ENCODE data around the gene MGAT3. TPM values are rescaled to one million over a fixed set of nuclear protein-coding genes. Genes with fewer than 3 reads are reported as not detected.
A peak's percentile ranks its signal among the peaks of the same experiment; 100 is the strongest.

Gene MGAT3
- total RNA-seq, 1 experiment from 2014 or later: 0.57 TPM

GRCh38 chr22:39444937-39445465 lies 11.8 kb upstream of the MGAT3 start:
- BruUV-seq (replicated peaks): no TSS peak
- ChIA-PET POLR2A (no interaction called here), CTCF (no interaction called here)
- H3K27me3 ChIP-seq (ENCODE audit: control insufficient read depth, insufficient read depth, low read length): no peaks in the 10 kb centered on the region
- no peaks in the 10 kb centered on the region for H3K4me1 ChIP-seq (ENCODE audit: control insufficient read depth, insufficient read depth, low read length)
- no peaks in the 10 kb centered on the region for H3K36me3 ChIP-seq (ENCODE audit: control insufficient read depth, insufficient read depth, low read length)
- no peaks in the 10 kb centered on the region for H3K9me3 ChIP-seq (ENCODE audit: control insufficient read depth, insufficient read depth, low read depth, low read length)
- in situ Hi-C loops (cut with HindIII; ENCODE audit: low pct_unique_long_range_greater_than_20kb, low sequenced_read_pairs): no loop called here
- DNase-seq (ENCODE audit: low read depth, low spot score) (no peak), ATAC-seq (0 out of 2 replicates have a peak, but pooled peaks have one; percentile 32)
- intact Hi-C loops (cut with micrococcal nuclease; ENCODE audit: unreplicated experiment): no loop called here
- no peak overlapping the region for H3K4me3 ChIP-seq (ENCODE audit: low read depth in 2 of 2, low read length in 2 of 2)
- no peak overlapping the region for H3K27ac ChIP-seq (ENCODE audit: low read length)
- TF ChIP-seq REST (IDR thresholded peaks at IDR 0.05; ENCODE audit: insufficient read depth in 1 of 2, low read depth in 2 of 2, low read length in 1 of 2) (no peak), CTCF (IDR thresholded peaks at IDR 0.05) (no peak), TCF7L2 (IDR thresholded peaks at IDR 0.05; ENCODE audit: low read depth, low read length) (no peak), SIN3A (IDR thresholded peaks at IDR 0.05; ENCODE audit: borderline replicate concordance, insufficient read depth, low read depth, low read length) (no peak), POLR2AphosphoS5 (IDR thresholded peaks at IDR 0.05; ENCODE audit: low read depth, low read length) (no peak)

- intact Hi-C loops (cut with micrococcal nuclease; ENCODE audit: unreplicated experiment): no loop called here
- Histone ChIP-seq H3K4me1 (ENCODE audit: control insufficient read depth, insufficient read depth, low read length) (no peaks in the 10 kb centered on the region), H3K9me3 (ENCODE audit: control insufficient read depth, insufficient read depth, low read depth, low read length) (no peaks in the 10 kb centered on the region), H3K4me3 (ENCODE audit: low read depth in 2 of 2, low read length in 2 of 2) (no peak overlapping the region), H3K36me3 (ENCODE audit: control insufficient read depth, insufficient read depth, low read length) (no peaks in the 10 kb centered on the region), H3K27me3 (ENCODE audit: control insufficient read depth, insufficient read depth, low read length) (no peaks in the 10 kb centered on the region), H3K27ac (ENCODE audit: low read length) (no peak overlapping the region)
- no peak for ATAC-seq
- no peak for TF ChIP-seq CTCF (IDR thresholded peaks at IDR 0.05)
- no peak for TF ChIP-seq POLR2AphosphoS5 (IDR thresholded peaks at IDR 0.05; ENCODE audit: low read depth, low read length)
- no peak for TF ChIP-seq SIN3A (IDR thresholded peaks at IDR 0.05; ENCODE audit: borderline replicate concordance, insufficient read depth, low read depth, low read length)
- TF ChIP-seq REST (IDR thresholded peaks at IDR 0.05; ENCODE audit: insufficient read depth in 1 of 2, low read depth in 2 of 2, low read length in 1 of 2): no peak
- no peak for TF ChIP-seq TCF7L2 (IDR thresholded peaks at IDR 0.05; ENCODE audit: low read depth, low read length)
- ChIA-PET POLR2A (no interaction called here), CTCF (no interaction called here)
- in situ Hi-C loops (cut with HindIII; ENCODE audit: low pct_unique_long_range_greater_than_20kb, low sequenced_read_pairs): no loop called here
- no peak for DNase-seq (ENCODE audit: low read depth, low spot score)
- no TSS peak for BruUV-seq (replicated peaks)
These were observed 11.1 kb upstream of the MGAT3 start for GRCh38 chr22:39445678-39446077.
